Calu3 (cell line): ENCODE results near the gene KCNK15. TPM values are rescaled to one million over a fixed set of nuclear protein-coding genes. Genes with fewer than 3 reads are reported as not detected.

Source experiments
- BruUV-seq: library from RNA; stranded (reverse); fragments of 400-500 nt; replicated peaks from 2 replicates; lab custom pipeline; 2021; lab: Mats Ljungman, UMichigan
- CTCF ChIA-PET: fragments of 300-600 bp; sonication (Branson Sonifier 250); formaldehyde crosslinking; loops from one replicate; lab custom pipeline; 2022; ENCODE audit warnings: antibody characterized with exemption; lab: Charles Lee
- DNase-seq: peaks from one replicate; pipeline ENCODE4 v3.0.0; 2022
- H3K27ac Mint-ChIP-seq: one replicate; pipeline ENCODE4 v1.8.0; 2022; ENCODE audit warnings: mixed read lengths; ENCODE audit not compliant: unreplicated experiment
- H3K27me3 Mint-ChIP-seq: one replicate; pipeline ENCODE4 v1.8.0; 2022; ENCODE audit warnings: mixed read lengths; ENCODE audit not compliant: unreplicated experiment
- H3K36me3 Mint-ChIP-seq: one replicate; pipeline ENCODE4 v1.8.0; 2022; ENCODE audit warnings: mild to moderate bottlenecking, moderate library complexity, mixed read lengths; ENCODE audit not compliant: insufficient read depth, unreplicated experiment
- H3K4me1 Mint-ChIP-seq: one replicate; pipeline ENCODE4 v1.8.0; 2022; ENCODE audit warnings: mild to moderate bottlenecking, low read depth, mixed read lengths; ENCODE audit not compliant: unreplicated experiment
- H3K4me3 Mint-ChIP-seq: one replicate; pipeline ENCODE4 v1.8.0; 2022; ENCODE audit warnings: mild to moderate bottlenecking, low read depth, moderate library complexity, mixed read lengths; ENCODE audit not compliant: unreplicated experiment
- H3K9me3 Mint-ChIP-seq: one replicate; pipeline ENCODE4 v1.8.0; 2022; ENCODE audit warnings: low read depth, mixed read lengths; ENCODE audit not compliant: unreplicated experiment
- intact Hi-C: fragments of 100-400 bp; cut with micrococcal nuclease; formaldehyde crosslinking; loops from one replicate; pipeline ENCODE4 v1.10.0; 2022; ENCODE audit not compliant: unreplicated experiment
- total RNA-seq: library from RNA; stranded (reverse); gene quantifications from 2 replicates; pipeline ENCODE4 v1.2.3, GENCODE V29; 2022
- TF ChIP-seq, protein P1 (sequence below): fragments of 200-600 bp; IDR thresholded peaks from one replicate; pipeline ENCODE4 v1.8.0; 2022; ENCODE audit warnings: antibody characterized with exemption; ENCODE audit not compliant: unreplicated experiment

KCNK15 gene
- total RNA-seq, 1 experiment from 2014 or later, result 1.5 TPM

- DNase-seq, result no peak
- BruUV-seq, result no TSS peak
- H3K9me3 Mint-ChIP-seq, result no peaks in the 10 kb centered on the region
- H3K4me1 Mint-ChIP-seq, result peaks cover 22% of the 10 kb centered on the region
- H3K4me3 Mint-ChIP-seq, result no peak overlapping the region
- TF ChIP-seq, protein P1, sequence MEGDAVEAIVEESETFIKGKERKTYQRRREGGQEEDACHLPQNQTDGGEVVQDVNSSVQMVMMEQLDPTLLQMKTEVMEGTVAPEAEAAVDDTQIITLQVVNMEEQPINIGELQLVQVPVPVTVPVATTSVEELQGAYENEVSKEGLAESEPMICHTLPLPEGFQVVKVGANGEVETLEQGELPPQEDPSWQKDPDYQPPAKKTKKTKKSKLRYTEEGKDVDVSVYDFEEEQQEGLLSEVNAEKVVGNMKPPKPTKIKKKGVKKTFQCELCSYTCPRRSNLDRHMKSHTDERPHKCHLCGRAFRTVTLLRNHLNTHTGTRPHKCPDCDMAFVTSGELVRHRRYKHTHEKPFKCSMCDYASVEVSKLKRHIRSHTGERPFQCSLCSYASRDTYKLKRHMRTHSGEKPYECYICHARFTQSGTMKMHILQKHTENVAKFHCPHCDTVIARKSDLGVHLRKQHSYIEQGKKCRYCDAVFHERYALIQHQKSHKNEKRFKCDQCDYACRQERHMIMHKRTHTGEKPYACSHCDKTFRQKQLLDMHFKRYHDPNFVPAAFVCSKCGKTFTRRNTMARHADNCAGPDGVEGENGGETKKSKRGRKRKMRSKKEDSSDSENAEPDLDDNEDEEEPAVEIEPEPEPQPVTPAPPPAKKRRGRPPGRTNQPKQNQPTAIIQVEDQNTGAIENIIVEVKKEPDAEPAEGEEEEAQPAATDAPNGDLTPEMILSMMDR, result no peak
- H3K27ac Mint-ChIP-seq, result no peak overlapping the region
- CTCF ChIA-PET, result no interaction called here
- intact Hi-C loops, result no loop called here
- peaks cover 20% of the 10 kb centered on the region for H3K36me3 Mint-ChIP-seq
- peaks cover 49% of the 10 kb centered on the region for H3K27me3 Mint-ChIP-seq
Observed at GRCh38 chr20:44742304-44743079, 3.2 kb upstream of the KCNK15 start.

- Mint-ChIP-seq H3K4me3 (no peak overlapping the region), H3K4me1 (peaks cover 27% of the 10 kb centered on the region), H3K27ac (no peak overlapping the region), H3K9me3 (no peaks in the 10 kb centered on the region), H3K36me3 (peaks cover 22% of the 10 kb centered on the region), H3K27me3 (peaks cover 49% of the 10 kb centered on the region)
- intact Hi-C loops, result no loop called here
- TF ChIP-seq, protein P1, result no peak
- no peak for DNase-seq
- CTCF ChIA-PET, result interaction anchor here (0.5 kb wide), 1 partner anchor 376 kb away, joined by 3 read pairs; no protein-coding TSS in a partner anchor
- no TSS peak for BruUV-seq
Observed at GRCh38 chr20:44743080-44743701, 2.5 kb upstream of the KCNK15 start.

DNA sequence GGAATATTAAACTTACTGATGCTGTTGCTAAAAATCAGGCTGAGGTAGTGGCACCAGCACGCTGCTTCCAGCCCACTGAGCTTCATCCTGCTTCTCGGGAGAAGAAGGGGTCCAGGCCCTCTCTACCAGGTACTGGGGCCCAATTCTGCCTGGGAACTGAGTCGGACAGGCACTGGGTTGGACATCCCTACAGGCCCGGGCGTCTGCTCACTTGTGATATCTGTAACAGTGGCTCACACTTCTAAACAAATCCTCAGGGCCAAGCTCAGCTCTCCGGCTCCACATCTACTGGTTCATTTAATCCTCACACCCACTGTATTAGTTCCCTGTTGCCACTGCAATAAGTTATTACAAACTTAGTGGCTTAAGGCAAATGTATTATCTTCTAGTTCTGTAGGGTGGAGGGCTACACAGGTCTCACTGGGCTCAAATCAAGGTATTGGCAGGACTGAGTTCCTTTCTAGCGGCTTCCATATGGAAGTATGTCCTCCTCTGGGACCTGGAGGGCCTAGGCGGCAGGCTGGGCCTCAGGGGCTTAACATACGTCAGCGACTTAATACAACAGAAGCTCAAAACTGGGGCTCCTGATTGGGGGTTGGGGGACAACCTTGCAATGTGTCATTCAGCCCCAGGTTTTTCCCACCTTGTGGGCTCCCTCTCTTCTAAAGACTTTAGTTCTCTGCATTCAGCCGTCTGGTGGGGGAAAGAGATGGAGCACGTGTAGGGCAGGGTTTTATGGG lies 1.6 kb upstream of the KCNK15 start:
- TF ChIP-seq, protein P1, result no peak
- Mint-ChIP-seq H3K27me3 (peaks cover 49% of the 10 kb centered on the region), H3K36me3 (peaks cover 15% of the 10 kb centered on the region), H3K4me1 (peaks cover 27% of the 10 kb centered on the region), H3K27ac (no peak overlapping the region), H3K4me3 (no peak overlapping the region), H3K9me3 (no peaks in the 10 kb centered on the region)
- intact Hi-C loops, result no loop called here
- no peak for DNase-seq
- CTCF ChIA-PET, result interaction anchor here (0.5 to 0.7 kb wide), 2 partner anchors 29 to 375 kb away, joined by 3 read pairs; partner anchors contain the start of gene CCN5
- no TSS peak for BruUV-seq

GRCh38 chr20:44745122-44745597 lies 505 bp upstream of the KCNK15 start:
- Mint-ChIP-seq H3K4me3 (peak overlapping the region; percentile 47), H3K4me1 (peaks cover 27% of the 10 kb centered on the region), H3K36me3 (peaks cover 15% of the 10 kb centered on the region), H3K27me3 (peaks cover 49% of the 10 kb centered on the region), H3K27ac (peak overlapping the region; percentile 52), H3K9me3 (no peaks in the 10 kb centered on the region)
- DNase-seq, result no peak
- CTCF ChIA-PET, result interaction anchor here (0.6 to 0.7 kb wide), 2 partner anchors 14 to 90 kb away, joined by 5 to 17 read pairs; no protein-coding TSS in a partner anchor
- TF ChIP-seq, protein P1, result no peak
- intact Hi-C loops, result loop anchor here (5.0 kb wide), 1 partner anchor 142 kb away; the partner anchor contains the start of gene YWHAB
- no TSS peak for BruUV-seq
